Hepatocyte (in vitro differentiated cells): ENCODE data around the gene DIPK1A. TPM values are rescaled to one million over a fixed set of nuclear protein-coding genes. Genes with fewer than 3 reads are reported as not detected.
A peak's percentile ranks its signal among the peaks of the same experiment; 100 is the strongest.

Experiments used
- DNase-seq: peaks from one replicate; pipeline ENCODE4 v3.0.0-alpha.2; 2016; ENCODE audit warnings: low spot score
- H2AFZ ChIP-seq: fragments of 200-600 bp; sonication (generic); 2 replicates; pipeline ENCODE4 v1.6.0; 2016; ENCODE audit warnings: antibody characterized with exemption, mild to moderate bottlenecking
- H3K27ac ChIP-seq: fragments of 200-600 bp; sonication (generic); 2 replicates; pipeline ENCODE4 v1.5.1; 2016; ENCODE audit warnings: mild to moderate bottlenecking
- H3K27me3 ChIP-seq: fragments of 200-600 bp; sonication (generic); 2 replicates; pipeline ENCODE4 v1.6.1; 2016
- H3K36me3 ChIP-seq: fragments of 200-600 bp; sonication (generic); replicated peaks from 2 replicates; pipeline ENCODE4 v1.5.1; 2016; ENCODE audit warnings: low read depth; ENCODE audit not compliant: insufficient read depth
- H3K4me1 ChIP-seq: fragments of 200-600 bp; sonication (generic); 2 replicates; pipeline ENCODE4 v1.5.1; 2016; ENCODE audit warnings: mild to moderate bottlenecking, moderate library complexity; ENCODE audit not compliant: insufficient read depth
- H3K4me2 ChIP-seq: fragments of 200-600 bp; sonication (generic); 2 replicates; pipeline ENCODE4 v1.6.0; 2016
- H3K4me3 ChIP-seq: fragments of 200-600 bp; sonication (generic); 2 replicates; pipeline ENCODE4 v1.5.1; 2016; ENCODE audit warnings: mild to moderate bottlenecking
- H3K79me2 ChIP-seq: fragments of 200-600 bp; sonication (generic); 2 replicates; pipeline ENCODE4 v1.6.0; 2017; ENCODE audit warnings: mild to moderate bottlenecking
- H3K9me2 ChIP-seq: fragments of 200-600 bp; sonication (generic); replicated peaks from 2 replicates; pipeline ENCODE4 v1.6.0; 2017; ENCODE audit warnings: mild to moderate bottlenecking; ENCODE audit not compliant: insufficient read depth
- H3K9me3 ChIP-seq: fragments of 200-600 bp; sonication (generic); 2 replicates; pipeline ENCODE4 v1.5.1; 2016; ENCODE audit warnings: low read depth, mild to moderate bottlenecking
- H4K20me1 ChIP-seq: fragments of 200-600 bp; sonication (generic); 2 replicates; pipeline ENCODE4 v1.6.0; 2016; ENCODE audit warnings: mild to moderate bottlenecking; ENCODE audit not compliant: insufficient read depth, poor library complexity, severe bottlenecking
- EZH2 ChIP-seq: fragments of 200-600 bp; sonication (generic); IDR thresholded peaks from 2 replicates; pipeline ENCODE4 v1.6.1; 2016; ENCODE audit warnings: antibody characterized with exemption, mild to moderate bottlenecking, borderline replicate concordance
- EZH2phosphoT487 ChIP-seq: fragments of 200-600 bp; sonication (generic); IDR thresholded peaks from one replicate; pipeline ENCODE4 v1.6.1; 2018; ENCODE audit warnings: antibody characterized with exemption, mild to moderate bottlenecking, low read depth, moderate library complexity; ENCODE audit not compliant: unreplicated experiment, severe bottlenecking
- WGBS: methylation state at CpG from one replicate; pipeline ENCODE4 v1.1.6; 2016; ENCODE audit warnings: low lambda C conversion rate; ENCODE audit errors: missing lambda C conversion rate; 5-methylcytosine and 5-hydroxymethylcytosine counted together
- polyA plus RNA-seq: library from polyadenylated mRNA; unstranded; fragments of >200 nt; fragmentation: Nextera tagmentation; extraction: Ambion mirVana; gene quantifications from 2 replicates; pipeline ENCODE4 v1.2.1, GENCODE V29; 2016
- total RNA-seq: library from RNA; depleted of rRNA; stranded (reverse); fragments of >200 nt; gene quantifications from 2 replicates; pipeline ENCODE4 v1.2.3, GENCODE V29; 2014
- TF ChIP-seq, protein P1 (sequence below): fragments of 200-600 bp; sonication (generic); IDR thresholded peaks from 2 replicates; pipeline ENCODE4 v1.5.1; 2016; ENCODE audit warnings: antibody characterized with exemption, mild to moderate bottlenecking; ENCODE audit not compliant: poor library complexity

DIPK1A gene
- total and polyA plus RNA-seq, 2 experiments from 2014 or later, result 18.0 to 19.7 TPM

- Histone ChIP-seq H3K79me2 (peaks cover 12% of the 10 kb centered on the region), H3K4me1 (peaks cover 7% of the 10 kb centered on the region), H3K4me3 (no peak overlapping the region), H3K4me2 (peak overlapping the region; percentile 6), H3K27ac (no peak overlapping the region), H3K36me3 (no peaks in the 10 kb centered on the region), H4K20me1 (no peaks in the 10 kb centered on the region), H3K9me3 (no peaks in the 10 kb centered on the region), H2AFZ (no peak overlapping the region), H3K27me3 (no peaks in the 10 kb centered on the region), H3K9me2 (no peaks in the 10 kb centered on the region)
- no peak for DNase-seq
- TF ChIP-seq EZH2 (no peak), EZH2phosphoT487 (no peak)
- TF ChIP-seq, protein P1, sequence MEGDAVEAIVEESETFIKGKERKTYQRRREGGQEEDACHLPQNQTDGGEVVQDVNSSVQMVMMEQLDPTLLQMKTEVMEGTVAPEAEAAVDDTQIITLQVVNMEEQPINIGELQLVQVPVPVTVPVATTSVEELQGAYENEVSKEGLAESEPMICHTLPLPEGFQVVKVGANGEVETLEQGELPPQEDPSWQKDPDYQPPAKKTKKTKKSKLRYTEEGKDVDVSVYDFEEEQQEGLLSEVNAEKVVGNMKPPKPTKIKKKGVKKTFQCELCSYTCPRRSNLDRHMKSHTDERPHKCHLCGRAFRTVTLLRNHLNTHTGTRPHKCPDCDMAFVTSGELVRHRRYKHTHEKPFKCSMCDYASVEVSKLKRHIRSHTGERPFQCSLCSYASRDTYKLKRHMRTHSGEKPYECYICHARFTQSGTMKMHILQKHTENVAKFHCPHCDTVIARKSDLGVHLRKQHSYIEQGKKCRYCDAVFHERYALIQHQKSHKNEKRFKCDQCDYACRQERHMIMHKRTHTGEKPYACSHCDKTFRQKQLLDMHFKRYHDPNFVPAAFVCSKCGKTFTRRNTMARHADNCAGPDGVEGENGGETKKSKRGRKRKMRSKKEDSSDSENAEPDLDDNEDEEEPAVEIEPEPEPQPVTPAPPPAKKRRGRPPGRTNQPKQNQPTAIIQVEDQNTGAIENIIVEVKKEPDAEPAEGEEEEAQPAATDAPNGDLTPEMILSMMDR, result no peak
Observed at GRCh38 chr1:92916899-92917298, 44.4 kb downstream of the DIPK1A start.

DNA sequence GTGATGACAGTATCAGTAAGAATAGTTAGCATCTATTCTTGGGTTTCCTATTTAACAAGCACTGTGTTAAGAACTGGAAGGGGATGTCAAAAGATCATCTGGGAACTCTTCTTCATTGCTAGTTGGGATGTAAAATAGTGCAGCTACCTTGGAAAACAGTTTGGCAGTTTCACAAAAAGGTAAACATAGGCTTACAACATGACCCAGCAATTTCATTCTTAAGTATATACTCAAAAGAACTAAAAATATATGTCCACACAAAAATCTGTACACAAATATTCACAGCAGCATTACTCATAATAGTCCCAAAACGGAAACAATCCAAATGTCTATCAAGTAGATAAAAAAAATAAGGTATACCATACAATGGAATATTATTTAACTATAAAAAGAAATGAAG, 45.7 kb downstream of the DIPK1A start:
- Histone ChIP-seq H3K9me2 (no peaks in the 10 kb centered on the region), H3K4me2 (no peak overlapping the region)
- WGBS, result 46% methylated on average over 1 of the region's 1 CpG

DNA sequence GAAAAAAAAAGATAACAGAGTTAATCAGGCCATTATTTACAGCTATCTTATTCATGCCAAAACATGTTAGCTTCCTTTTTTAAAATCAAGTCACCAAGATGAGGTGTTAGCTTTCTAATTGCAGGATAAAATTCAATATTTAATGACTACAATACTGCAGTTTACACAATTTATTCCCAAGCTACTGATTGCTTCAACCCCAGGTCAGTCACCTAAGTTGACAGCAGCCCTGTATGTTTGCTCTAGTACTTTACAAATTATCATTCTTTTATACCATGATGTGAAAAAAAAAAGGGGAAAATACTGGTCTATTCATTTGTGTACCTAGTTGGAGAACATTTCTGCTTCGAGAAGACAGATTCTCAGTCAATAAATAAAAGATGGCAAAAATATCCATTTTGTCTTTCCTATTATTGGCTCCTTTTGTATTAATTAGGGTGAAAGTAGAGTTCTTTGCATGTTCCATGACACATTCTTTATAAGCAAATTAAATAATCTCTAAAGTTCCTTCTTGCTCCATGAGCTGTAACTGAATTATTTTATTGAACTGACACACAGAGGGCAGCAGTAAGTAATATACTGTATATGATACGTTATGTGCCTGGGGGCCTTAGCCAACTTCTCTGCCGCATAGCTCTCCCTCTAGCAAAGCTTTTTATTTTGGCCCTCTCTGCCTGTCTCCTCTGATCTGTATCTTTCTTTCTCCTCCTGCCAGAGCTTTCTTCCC, 48.0 kb downstream of the DIPK1A start:
- H3K4me2 ChIP-seq, result no peak overlapping the region
- H3K4me1 ChIP-seq, result peaks cover 10% of the 10 kb centered on the region
- H3K4me3 ChIP-seq, result no peak overlapping the region
- no peaks in the 10 kb centered on the region for H3K27me3 ChIP-seq
- H3K9me3 ChIP-seq, result no peaks in the 10 kb centered on the region
- no peak overlapping the region for H3K27ac ChIP-seq
- H3K79me2 ChIP-seq, result peaks cover 16% of the 10 kb centered on the region
- DNase-seq, result no peak
- WGBS, result 96% methylated on average over 3 of the region's 3 CpGs
- no peaks in the 10 kb centered on the region for H3K36me3 ChIP-seq
- H2AFZ ChIP-seq, result no peak overlapping the region
- H3K9me2 ChIP-seq, result no peaks in the 10 kb centered on the region
- H4K20me1 ChIP-seq, result no peaks in the 10 kb centered on the region
- TF ChIP-seq EZH2phosphoT487 (no peak), EZH2 (no peak)
- TF ChIP-seq, protein P1, result no peak

More for the DNA sequence above, 45.7 kb downstream of the DIPK1A start:
- H3K4me1 ChIP-seq, result peaks cover 7% of the 10 kb centered on the region
- H4K20me1 ChIP-seq, result no peaks in the 10 kb centered on the region
- H3K27ac ChIP-seq, result no peak overlapping the region
- no peak overlapping the region for H2AFZ ChIP-seq
- no peaks in the 10 kb centered on the region for H3K9me3 ChIP-seq
- no peaks in the 10 kb centered on the region for H3K36me3 ChIP-seq
- no peak for TF ChIP-seq EZH2phosphoT487
- no peak for TF ChIP-seq EZH2
- TF ChIP-seq, protein P1, result no peak
- peaks cover 16% of the 10 kb centered on the region for H3K79me2 ChIP-seq
- no peaks in the 10 kb centered on the region for H3K27me3 ChIP-seq
- no peak for DNase-seq
- H3K4me3 ChIP-seq, result no peak overlapping the region

GRCh38 chr1:92910081-92910480, 51.2 kb downstream of the DIPK1A start:
- WGBS, result 44% methylated on average over 4 of the region's 4 CpGs
- peak overlapping the region; percentile 48 for H3K4me2 ChIP-seq
- H3K27me3 ChIP-seq, result no peaks in the 10 kb centered on the region
- H3K4me3 ChIP-seq, result no peak overlapping the region
- TF ChIP-seq, protein P1, result no peak
- no peaks in the 10 kb centered on the region for H4K20me1 ChIP-seq
- H3K4me1 ChIP-seq, result peaks cover 6% of the 10 kb centered on the region
- H3K9me3 ChIP-seq, result no peaks in the 10 kb centered on the region
- peak overlapping the region; percentile 62 for H3K27ac ChIP-seq
- no peak for DNase-seq
- H3K9me2 ChIP-seq, result no peaks in the 10 kb centered on the region
- H2AFZ ChIP-seq, result no peak overlapping the region
- peaks cover 18% of the 10 kb centered on the region for H3K79me2 ChIP-seq
- no peaks in the 10 kb centered on the region for H3K36me3 ChIP-seq
